ENCODE measurements around the gene RASSF9. TPM values are rescaled to one million over a fixed set of nuclear protein-coding genes. Genes with fewer than 3 reads are reported as not detected.

The RASSF9 gene
- total and polyA plus RNA-seq, 4 experiments from 2014 or later, result not detected

DNA sequence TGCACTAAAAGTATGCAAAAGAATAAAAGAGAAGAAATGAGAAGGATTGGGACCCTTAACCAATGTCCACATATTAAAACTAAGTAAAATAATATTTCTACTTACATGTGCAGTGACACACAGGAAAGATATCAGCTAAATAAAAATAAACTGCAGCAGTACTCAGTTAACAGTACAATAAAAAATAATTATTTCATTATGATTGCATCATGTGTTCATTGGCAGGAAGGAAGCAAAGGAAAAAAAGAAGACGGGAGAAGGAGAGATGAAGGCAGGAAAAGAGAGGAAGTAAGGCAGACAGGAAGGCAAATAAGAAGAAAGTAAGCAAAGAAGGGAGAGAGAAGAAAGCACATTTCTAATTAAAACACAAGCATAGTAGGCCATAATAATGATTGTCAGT, 33.0 kb downstream of the RASSF9 start:
- Histone ChIP-seq H3K36me3 (ENCODE audit: insufficient read depth, low read length) (no peaks in the 10 kb centered on the region), H3K4me1 (ENCODE audit: insufficient read depth, low read length) (no peaks in the 10 kb centered on the region), H3K27me3 (ENCODE audit: insufficient read depth, low read length) (no peaks in the 10 kb centered on the region), H3K9me3 (ENCODE audit: control insufficient read depth in 1 of 2, low read length in 2 of 2) (no peaks in the 10 kb centered on the region), H3K4me3 (ENCODE audit: low read length in 2 of 2) (no peak overlapping the region), H3K27ac (ENCODE audit: low read depth, low read length) (no peak overlapping the region)
- H3K36me3 Mint-ChIP-seq, result no peaks in the 10 kb centered on the region
- DNase-seq, result no peak
- H3K27ac Mint-ChIP-seq, result no peak overlapping the region
- no peaks in the 10 kb centered on the region for H3K27me3 Mint-ChIP-seq
- peaks cover 0 to 3% (median under 1%) of the 10 kb centered on the region in 8 donors for H3K9me3 Mint-ChIP-seq
- POLR2A ChIA-PET (ENCODE audit: partially characterized antibody), result no interaction called here
- no peak overlapping the region for H3K4me3 Mint-ChIP-seq
- intact Hi-C loops (cut with micrococcal nuclease), result no loop called here
- CTCF ChIA-PET (ENCODE audit: partially characterized antibody), result no interaction called here
- no peaks in the 10 kb centered on the region for H3K4me1 Mint-ChIP-seq

DNA sequence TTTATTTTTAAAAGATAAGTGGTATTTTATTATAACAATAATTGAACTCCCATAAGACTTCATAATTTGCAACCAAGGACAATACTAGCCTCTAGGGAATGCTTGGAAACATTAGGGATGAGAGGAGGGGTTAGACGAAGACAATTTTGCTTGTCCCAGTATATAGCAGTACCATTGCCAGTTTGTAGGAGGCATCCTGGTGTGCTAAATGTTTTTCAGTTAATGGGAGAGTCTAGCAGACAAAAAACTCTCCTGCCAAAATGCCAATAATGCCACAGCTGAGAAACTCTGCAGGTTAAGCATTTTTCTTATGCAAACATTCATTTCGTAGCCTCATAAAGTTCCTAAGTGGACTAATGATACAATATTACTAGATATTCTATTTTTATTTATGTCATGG, 38.1 kb downstream of the RASSF9 start:
- Histone ChIP-seq H3K27ac (ENCODE audit: low read depth, low read length) (no peak overlapping the region), H3K4me1 (ENCODE audit: insufficient read depth, low read length) (no peaks in the 10 kb centered on the region), H3K9me3 (ENCODE audit: control insufficient read depth in 1 of 2, low read length in 2 of 2) (no peaks in the 10 kb centered on the region), H3K36me3 (ENCODE audit: insufficient read depth, low read length) (no peaks in the 10 kb centered on the region), H3K27me3 (ENCODE audit: insufficient read depth, low read length) (no peaks in the 10 kb centered on the region), H3K4me3 (ENCODE audit: low read length in 2 of 2) (no peak overlapping the region)
- Mint-ChIP-seq H3K27me3 (no peaks in the 10 kb centered on the region), H3K4me3 (no peak overlapping the region), H3K4me1 (no peaks in the 10 kb centered on the region), H3K27ac (no peak overlapping the region), H3K9me3 (peaks cover 0 to 5% (median 0%) of the 10 kb centered on the region in 8 donors), H3K36me3 (no peaks in the 10 kb centered on the region)
- ChIA-PET CTCF (ENCODE audit: partially characterized antibody) (no interaction called here), POLR2A (ENCODE audit: partially characterized antibody) (no interaction called here)
- DNase-seq, result no peak
- intact Hi-C loops (cut with micrococcal nuclease), result no loop called here

DNA sequence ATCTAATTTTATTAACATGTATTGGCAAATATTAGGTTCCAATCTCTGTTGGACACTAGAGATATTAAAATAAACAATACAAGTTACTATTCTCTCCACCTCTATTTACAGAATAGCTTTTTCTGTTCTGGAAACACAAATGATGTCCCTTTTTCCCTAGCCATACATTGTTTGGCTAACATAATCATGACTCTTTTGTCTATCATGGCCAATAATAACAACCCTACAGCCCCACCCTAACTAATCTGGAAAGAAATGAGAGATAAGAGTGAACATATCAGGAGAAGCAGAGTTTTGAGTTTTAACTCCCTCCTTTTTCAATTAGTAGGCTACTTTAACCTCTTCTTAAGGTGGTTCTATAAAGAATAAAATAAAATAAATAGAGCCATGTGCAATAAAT, 40.2 kb downstream of the RASSF9 start:
- Mint-ChIP-seq H3K27ac (no peak overlapping the region), H3K36me3 (no peaks in the 10 kb centered on the region), H3K4me1 (no peaks in the 10 kb centered on the region), H3K9me3 (peaks cover 0 to 5% (median 0%) of the 10 kb centered on the region in 8 donors), H3K4me3 (no peak overlapping the region), H3K27me3 (no peaks in the 10 kb centered on the region)
- Histone ChIP-seq H3K9me3 (ENCODE audit: control insufficient read depth in 1 of 2, low read length in 2 of 2) (no peaks in the 10 kb centered on the region), H3K27me3 (ENCODE audit: insufficient read depth, low read length) (no peaks in the 10 kb centered on the region), H3K27ac (ENCODE audit: low read depth, low read length) (no peak overlapping the region), H3K4me1 (ENCODE audit: insufficient read depth, low read length) (no peaks in the 10 kb centered on the region), H3K36me3 (ENCODE audit: insufficient read depth, low read length) (no peaks in the 10 kb centered on the region), H3K4me3 (ENCODE audit: low read length in 2 of 2) (no peak overlapping the region)
- ChIA-PET POLR2A (ENCODE audit: partially characterized antibody) (no interaction called here), CTCF (ENCODE audit: partially characterized antibody) (no interaction called here)
- DNase-seq, result no peak
- intact Hi-C loops (cut with micrococcal nuclease), result no loop called here

DNA sequence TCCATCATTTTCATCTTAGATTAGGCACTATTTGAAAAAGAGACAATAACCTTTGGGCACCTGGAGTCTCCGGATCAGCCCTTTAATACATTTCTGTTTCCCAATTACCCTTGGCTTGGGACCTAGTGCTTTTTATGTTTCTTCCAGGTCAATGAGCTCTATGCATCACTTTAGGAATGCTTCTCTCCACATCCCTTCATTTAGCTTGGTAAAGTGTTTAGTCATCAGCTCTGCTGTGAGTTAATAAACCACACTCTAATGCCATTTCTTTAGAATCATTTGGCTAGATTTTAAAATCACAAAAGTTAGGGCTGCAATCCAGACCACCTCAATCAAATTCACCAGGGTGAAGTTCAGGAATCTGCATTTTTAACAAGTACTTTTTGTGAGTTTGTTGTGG, 41.7 kb downstream of the RASSF9 start:
- CTCF ChIA-PET (ENCODE audit: partially characterized antibody), result no interaction called here
- Histone ChIP-seq H3K4me1 (ENCODE audit: insufficient read depth, low read length) (no peaks in the 10 kb centered on the region), H3K27ac (ENCODE audit: low read depth, low read length) (no peak overlapping the region), H3K4me3 (ENCODE audit: low read length in 2 of 2) (no peak overlapping the region), H3K36me3 (ENCODE audit: insufficient read depth, low read length) (no peaks in the 10 kb centered on the region), H3K27me3 (ENCODE audit: insufficient read depth, low read length) (no peaks in the 10 kb centered on the region), H3K9me3 (ENCODE audit: control insufficient read depth in 1 of 2, low read length in 2 of 2) (no peaks in the 10 kb centered on the region)
- Mint-ChIP-seq H3K4me3 (no peak overlapping the region), H3K27ac (no peak overlapping the region), H3K36me3 (no peaks in the 10 kb centered on the region), H3K9me3 (peaks cover 0 to 6% (median 0%) of the 10 kb centered on the region in 8 donors), H3K27me3 (no peaks in the 10 kb centered on the region), H3K4me1 (no peaks in the 10 kb centered on the region)
- DNase-seq, result no peak
- POLR2A ChIA-PET (ENCODE audit: partially characterized antibody), result no interaction called here
- intact Hi-C loops (cut with micrococcal nuclease), result no loop called here

DNA sequence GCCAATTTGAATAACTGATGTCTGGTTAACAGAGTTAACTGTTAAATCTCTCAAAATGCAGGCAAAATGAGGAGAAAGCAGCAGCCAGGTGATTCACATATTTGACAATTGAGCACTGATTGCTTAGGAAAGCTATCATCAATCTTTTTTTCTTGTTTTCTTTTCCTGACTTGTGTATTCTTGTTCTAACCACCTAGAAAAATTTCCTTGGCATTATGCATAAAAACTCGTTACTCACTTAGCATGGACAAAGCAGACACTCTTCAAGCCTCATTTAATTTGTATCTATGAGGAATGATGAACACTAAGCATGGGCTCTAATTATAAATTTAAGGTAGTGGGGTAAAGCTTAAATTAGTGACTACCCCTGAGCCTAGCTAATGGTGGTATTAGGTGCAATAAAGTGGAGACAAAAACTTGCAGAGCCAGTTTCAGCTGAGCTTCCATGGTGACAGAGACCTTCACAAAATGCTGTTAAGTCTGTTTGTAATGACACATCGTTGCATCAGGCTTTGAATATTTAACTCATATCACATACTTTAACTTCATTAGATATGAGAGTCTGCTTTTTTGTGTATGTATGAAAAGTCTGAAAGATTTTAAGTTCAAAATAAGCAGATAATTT, 52.0 kb downstream of the RASSF9 start:
- intact Hi-C loops (cut with micrococcal nuclease), result no loop called here

DNA sequence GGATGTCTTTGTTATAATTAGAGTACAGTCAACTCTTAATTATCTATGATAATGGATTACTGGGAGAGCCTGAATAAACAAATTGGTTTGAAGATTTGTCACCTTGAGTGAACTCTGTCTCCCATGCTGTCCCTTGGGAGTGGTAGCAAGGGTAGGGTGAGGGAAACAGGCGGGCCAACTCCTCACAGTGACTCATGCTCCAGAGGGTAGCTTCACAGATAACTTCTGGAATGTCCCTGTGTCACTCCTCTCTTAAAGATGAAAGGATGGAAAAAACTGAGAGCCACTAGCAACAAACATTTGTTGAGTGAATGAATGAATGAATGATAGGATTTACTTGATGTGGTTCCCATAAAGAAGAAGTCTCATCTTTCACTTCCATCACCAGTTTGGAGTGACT, 53.5 kb downstream of the RASSF9 start:
- Mint-ChIP-seq H3K9me3 (peaks cover 0 to 9% (median 4%) of the 10 kb centered on the region in 8 donors), H3K27me3 (no peaks in the 10 kb centered on the region), H3K4me3 (no peak overlapping the region), H3K36me3 (no peaks in the 10 kb centered on the region), H3K4me1 (no peaks in the 10 kb centered on the region), H3K27ac (no peak overlapping the region)
- no peak overlapping the region for H3K4me3 ChIP-seq (ENCODE audit: low read length in 2 of 2)
- intact Hi-C loops (cut with micrococcal nuclease), result no loop called here
- ChIA-PET CTCF (ENCODE audit: partially characterized antibody) (no interaction called here), POLR2A (ENCODE audit: partially characterized antibody) (no interaction called here)
- DNase-seq, result no peak
- H3K9me3 ChIP-seq (ENCODE audit: control insufficient read depth in 1 of 2, low read length in 2 of 2), result no peaks in the 10 kb centered on the region
- no peaks in the 10 kb centered on the region for H3K36me3 ChIP-seq (ENCODE audit: insufficient read depth, low read length)
- H3K27ac ChIP-seq (ENCODE audit: low read depth, low read length), result no peak overlapping the region
- H3K27me3 ChIP-seq (ENCODE audit: insufficient read depth, low read length), result no peaks in the 10 kb centered on the region
- no peaks in the 10 kb centered on the region for H3K4me1 ChIP-seq (ENCODE audit: insufficient read depth, low read length)

More for the DNA sequence above, 52.0 kb downstream of the RASSF9 start:
- no peaks in the 10 kb centered on the region for H3K27me3 Mint-ChIP-seq
- no peaks in the 10 kb centered on the region for H3K36me3 Mint-ChIP-seq
- no peak for DNase-seq
- no peaks in the 10 kb centered on the region for H3K27me3 ChIP-seq (ENCODE audit: insufficient read depth, low read length)
- no peak overlapping the region for H3K4me3 ChIP-seq (ENCODE audit: low read length in 2 of 2)
- H3K36me3 ChIP-seq (ENCODE audit: insufficient read depth, low read length), result no peaks in the 10 kb centered on the region
- POLR2A ChIA-PET (ENCODE audit: partially characterized antibody), result no interaction called here
- CTCF ChIA-PET (ENCODE audit: partially characterized antibody), result no interaction called here
- H3K27ac ChIP-seq (ENCODE audit: low read depth, low read length), result no peak overlapping the region
- no peak overlapping the region for H3K27ac Mint-ChIP-seq
- H3K9me3 ChIP-seq (ENCODE audit: control insufficient read depth in 1 of 2, low read length in 2 of 2), result no peaks in the 10 kb centered on the region
- H3K9me3 Mint-ChIP-seq, result peaks cover 2 to 12% (median 6%) of the 10 kb centered on the region in 8 donors
- no peaks in the 10 kb centered on the region for H3K4me1 Mint-ChIP-seq
- no peaks in the 10 kb centered on the region for H3K4me1 ChIP-seq (ENCODE audit: insufficient read depth, low read length)
- no peak overlapping the region for H3K4me3 Mint-ChIP-seq

DNA sequence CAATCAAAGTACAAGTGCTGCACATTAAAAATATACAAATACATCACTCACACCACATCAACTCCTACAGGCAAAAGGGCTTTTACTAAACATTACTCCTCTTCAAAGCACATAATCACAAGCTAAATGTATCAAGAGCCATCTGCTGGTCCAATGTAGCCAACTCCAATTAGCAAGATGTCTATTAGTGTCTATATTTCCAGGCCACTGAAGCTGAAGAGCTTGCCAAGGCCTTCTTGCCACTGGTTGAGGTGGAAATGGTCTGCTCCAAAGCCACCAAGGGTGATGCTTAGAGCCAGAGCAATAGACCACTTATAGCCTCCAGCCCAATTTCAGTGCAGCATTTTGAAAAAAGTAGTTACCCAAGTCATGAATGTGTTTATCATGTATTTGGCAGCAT, 54.4 kb downstream of the RASSF9 start:
- CTCF ChIA-PET (ENCODE audit: partially characterized antibody), result no interaction called here
- H3K4me3 Mint-ChIP-seq, result no peak overlapping the region
- intact Hi-C loops (cut with micrococcal nuclease), result no loop called here

DNA sequence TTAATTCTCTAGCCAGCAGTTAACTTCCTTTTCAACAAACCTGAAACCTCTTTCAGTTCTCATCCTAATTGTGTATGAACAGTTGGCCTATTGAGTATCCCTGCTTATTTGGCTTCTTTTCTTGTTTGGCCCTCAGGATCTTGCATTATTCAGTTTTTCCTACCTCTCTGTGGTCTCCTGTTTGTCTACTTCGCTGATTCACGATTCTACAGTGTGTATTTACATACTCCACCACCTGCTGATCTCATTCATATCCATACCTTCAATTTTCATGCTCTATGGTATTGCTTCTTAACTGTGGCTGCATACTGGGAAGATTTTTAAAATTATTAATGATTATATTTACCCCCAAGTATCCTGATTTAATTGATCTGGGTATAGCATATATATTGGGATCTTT, 56.4 kb downstream of the RASSF9 start:
- Histone ChIP-seq H3K27me3 (ENCODE audit: insufficient read depth, low read length) (no peaks in the 10 kb centered on the region), H3K4me3 (ENCODE audit: low read length in 2 of 2) (no peak overlapping the region)
- POLR2A ChIA-PET (ENCODE audit: partially characterized antibody), result no interaction called here

More for the DNA sequence above, 54.4 kb downstream of the RASSF9 start:
- Histone ChIP-seq H3K27me3 (ENCODE audit: insufficient read depth, low read length) (no peaks in the 10 kb centered on the region), H3K36me3 (ENCODE audit: insufficient read depth, low read length) (no peaks in the 10 kb centered on the region), H3K4me1 (ENCODE audit: insufficient read depth, low read length) (no peaks in the 10 kb centered on the region), H3K4me3 (ENCODE audit: low read length in 2 of 2) (no peak overlapping the region), H3K9me3 (ENCODE audit: control insufficient read depth in 1 of 2, low read length in 2 of 2) (no peaks in the 10 kb centered on the region), H3K27ac (ENCODE audit: low read depth, low read length) (no peak overlapping the region)
- POLR2A ChIA-PET (ENCODE audit: partially characterized antibody), result no interaction called here
- no peaks in the 10 kb centered on the region for H3K4me1 Mint-ChIP-seq
- DNase-seq, result no peak
- H3K36me3 Mint-ChIP-seq, result no peaks in the 10 kb centered on the region
- no peaks in the 10 kb centered on the region for H3K27me3 Mint-ChIP-seq
- H3K27ac Mint-ChIP-seq, result no peak overlapping the region
- H3K9me3 Mint-ChIP-seq, result peaks cover 0 to 8% (median 3%) of the 10 kb centered on the region in 8 donors

More for the DNA sequence above, 56.4 kb downstream of the RASSF9 start:
- CTCF ChIA-PET (ENCODE audit: partially characterized antibody), result no interaction called here
- Histone ChIP-seq H3K9me3 (ENCODE audit: control insufficient read depth in 1 of 2, low read length in 2 of 2) (no peaks in the 10 kb centered on the region), H3K4me1 (ENCODE audit: insufficient read depth, low read length) (no peaks in the 10 kb centered on the region), H3K36me3 (ENCODE audit: insufficient read depth, low read length) (no peaks in the 10 kb centered on the region), H3K27ac (ENCODE audit: low read depth, low read length) (no peak overlapping the region)
- Mint-ChIP-seq H3K36me3 (no peaks in the 10 kb centered on the region), H3K4me1 (no peaks in the 10 kb centered on the region), H3K4me3 (no peak overlapping the region), H3K27me3 (no peaks in the 10 kb centered on the region), H3K27ac (no peak overlapping the region), H3K9me3 (peaks cover 0 to 8% (median 4%) of the 10 kb centered on the region in 8 donors)
- intact Hi-C loops (cut with micrococcal nuclease), result no loop called here
- DNase-seq, result no peak

Measured in CD4-positive, alpha-beta memory T cell (primary cell).